ENCODE results near the gene SLC15A4. TPM values are rescaled to one million over a fixed set of nuclear protein-coding genes. Genes with fewer than 3 reads are reported as not detected.

Gene SLC15A4
- total RNA-seq, 1 experiment from 2014 or later: 29.1 TPM

- in situ Hi-C loops (cut with HindIII; ENCODE audit: low pct_unique_long_range_greater_than_20kb, low sequenced_read_pairs): no loop called here
- ChIA-PET POLR2A (no interaction called here), CTCF (no interaction called here)
- Histone ChIP-seq H3K27me3 (ENCODE audit: control insufficient read depth, insufficient read depth, low read length) (no peaks in the 10 kb centered on the region), H3K27ac (ENCODE audit: low read length) (no peak overlapping the region), H3K9me3 (ENCODE audit: control insufficient read depth, insufficient read depth, low read depth, low read length) (no peaks in the 10 kb centered on the region), H3K4me1 (ENCODE audit: control insufficient read depth, insufficient read depth, low read length) (peaks cover 15% of the 10 kb centered on the region), H3K4me3 (ENCODE audit: low read depth in 2 of 2, low read length in 2 of 2) (no peak overlapping the region), H3K36me3 (ENCODE audit: control insufficient read depth, insufficient read depth, low read length) (no peaks in the 10 kb centered on the region)
- ATAC-seq: no peak
- intact Hi-C loops (cut with micrococcal nuclease; ENCODE audit: unreplicated experiment): no loop called here
- no peak for DNase-seq (ENCODE audit: low read depth, low spot score)
- BruUV-seq (replicated peaks): no TSS peak
- TF ChIP-seq SIN3A (IDR thresholded peaks at IDR 0.05; ENCODE audit: borderline replicate concordance, insufficient read depth, low read depth, low read length): no peak
- TF ChIP-seq REST (IDR thresholded peaks at IDR 0.05; ENCODE audit: insufficient read depth in 1 of 2, low read depth in 2 of 2, low read length in 1 of 2): no peak
- no peak for TF ChIP-seq CTCF (IDR thresholded peaks at IDR 0.05)
- no peak for TF ChIP-seq POLR2AphosphoS5 (IDR thresholded peaks at IDR 0.05; ENCODE audit: low read depth, low read length)
- TF ChIP-seq TCF7L2 (IDR thresholded peaks at IDR 0.05; ENCODE audit: low read depth, low read length): no peak
Measured at GRCh38 chr12:128816643-128816920, 7.2 kb downstream of the SLC15A4 start.

GRCh38 chr12:128815779-128816642 is 7.7 kb downstream of the SLC15A4 start:
- in situ Hi-C loops (cut with HindIII; ENCODE audit: low pct_unique_long_range_greater_than_20kb, low sequenced_read_pairs): no loop called here
- Histone ChIP-seq H3K4me1 (ENCODE audit: control insufficient read depth, insufficient read depth, low read length) (peaks cover 15% of the 10 kb centered on the region), H3K36me3 (ENCODE audit: control insufficient read depth, insufficient read depth, low read length) (no peaks in the 10 kb centered on the region), H3K4me3 (ENCODE audit: low read depth in 2 of 2, low read length in 2 of 2) (no peak overlapping the region), H3K27me3 (ENCODE audit: control insufficient read depth, insufficient read depth, low read length) (no peaks in the 10 kb centered on the region), H3K9me3 (ENCODE audit: control insufficient read depth, insufficient read depth, low read depth, low read length) (no peaks in the 10 kb centered on the region), H3K27ac (ENCODE audit: low read length) (no peak overlapping the region)
- TF ChIP-seq CTCF (IDR thresholded peaks at IDR 0.05) (no peak), SIN3A (IDR thresholded peaks at IDR 0.05; ENCODE audit: borderline replicate concordance, insufficient read depth, low read depth, low read length) (no peak), POLR2AphosphoS5 (IDR thresholded peaks at IDR 0.05; ENCODE audit: low read depth, low read length) (no peak), TCF7L2 (IDR thresholded peaks at IDR 0.05; ENCODE audit: low read depth, low read length) (no peak), REST (IDR thresholded peaks at IDR 0.05; ENCODE audit: insufficient read depth in 1 of 2, low read depth in 2 of 2, low read length in 1 of 2) (no peak)
- CTCF ChIA-PET: no interaction called here
- no TSS peak for BruUV-seq (replicated peaks)
- no peak for DNase-seq (ENCODE audit: low read depth, low spot score)
- intact Hi-C loops (cut with micrococcal nuclease; ENCODE audit: unreplicated experiment): no loop called here
- POLR2A ChIA-PET: interaction anchor here (0.5 kb wide), 1 partner anchor 143 kb away, joined by 4 read pairs; no protein-coding TSS in a partner anchor
- no peak for ATAC-seq

All from Panc1 (cell line).